GM21381 (cell line): ENCODE data around the gene PTCD2.
"Not testable (repeated sequence)": the region's sequence is repeated elsewhere in the genome, so short reads cannot be mapped to it uniquely, and the experiment has no call there.

Experiments
- ATAC-seq: cut with Tn5 transposase; IDR thresholded peaks from one replicate; pipeline ENCODE4 v1.9.1; 2021; ENCODE audit warnings: mild to moderate bottlenecking, moderate library complexity; ENCODE audit not compliant: unreplicated experiment

The PTCD2 gene

GRCh38 chr5:72296256-72296655, 23.9 kb upstream of the PTCD2 start:
- no peak for ATAC-seq

GRCh38 chr5:72298136-72298535, 22.0 kb upstream of the PTCD2 start:
- ATAC-seq, result not testable (repeated sequence)

GRCh38 chr5:72298711-72299110, 21.5 kb upstream of the PTCD2 start:
- no peak for ATAC-seq

GRCh38 chr5:72300590-72301339, 19.4 kb upstream of the PTCD2 start:
- ATAC-seq, result no peak

- ATAC-seq, result peak; percentile 50
Measured at GRCh38 chr5:72301557-72301956, 18.6 kb upstream of the PTCD2 start.

GRCh38 chr5:72302171-72302570, 18.0 kb upstream of the PTCD2 start:
- ATAC-seq, result no peak

- no peak for ATAC-seq
Measured at GRCh38 chr5:72305194-72306142, 14.7 kb upstream of the PTCD2 start.

GRCh38 chr5:72307573-72307967, 12.6 kb upstream of the PTCD2 start:
- ATAC-seq, result no peak

- peak; percentile 83 for ATAC-seq
Measured at GRCh38 chr5:72307968-72308852, 12.0 kb upstream of the PTCD2 start.

- no peak for ATAC-seq
Measured at GRCh38 chr5:72308853-72309191, 11.4 kb upstream of the PTCD2 start.

- ATAC-seq, result no peak
Measured at GRCh38 chr5:72313141-72313540, 7.0 kb upstream of the PTCD2 start.

- no peak for ATAC-seq
Measured at GRCh38 chr5:72314571-72315172, 5.5 kb upstream of the PTCD2 start.

GRCh38 chr5:72319435-72319975, 668 bp upstream of the PTCD2 start:
- ATAC-seq, result not testable (repeated sequence)

- no peak for ATAC-seq
Measured at GRCh38 chr5:72324189-72324825, 4.1 kb downstream of the PTCD2 start.

- no peak for ATAC-seq
Measured at GRCh38 chr5:72325566-72326305, 5.6 kb downstream of the PTCD2 start.

GRCh38 chr5:72326306-72326649, 6.1 kb downstream of the PTCD2 start:
- no peak for ATAC-seq

GRCh38 chr5:72328172-72328571, 8.0 kb downstream of the PTCD2 start:
- ATAC-seq, result no peak

- no peak for ATAC-seq
Measured at GRCh38 chr5:72330712-72331111, 10.5 kb downstream of the PTCD2 start.

- no peak for ATAC-seq
Measured at GRCh38 chr5:72337159-72337558, 17.0 kb downstream of the PTCD2 start.
